A549 (cell line): ENCODE results near the gene KLHL24.

ENCODE experiments used
- CHD2 ChIP-seq: fragments of 150-350 bp; IDR thresholded peaks from 2 replicates; pipeline ENCODE4 v1.6.1; 2014; ENCODE audit warnings: low read length; ENCODE audit not compliant: partially characterized antibody
- CTCF ChIP-seq: fragments of >200 bp; sonication (Bioruptor Twin); formaldehyde crosslinking; IDR thresholded peaks from 3 replicates; pipeline ENCODE4 v1.5.1; 2016
- EP300 ChIP-seq, 2 experiments: fragments of >200 bp; sonication (Bioruptor Twin); formaldehyde crosslinking; IDR thresholded peaks; 2 replicates in 1 of 2; 3 replicates in 1 of 2; pipeline ENCODE4 v1.6.1; 2016 to 2017
- MAZ ChIP-seq: fragments of 150-350 bp; IDR thresholded peaks from 2 replicates; pipeline ENCODE4 v1.6.1; 2014; ENCODE audit warnings: antibody characterized with exemption, low read depth, low read length, borderline replicate concordance
- MYC ChIP-seq: IDR thresholded peaks from 2 replicates; pipeline ENCODE4 v1.6.1; 2012; ENCODE audit warnings: mild to moderate bottlenecking, inconsistent platforms, low read length, improper control_type of control experiment, borderline replicate concordance
- PBX3 ChIP-seq: IDR thresholded peaks from 2 replicates; pipeline ENCODE4 v1.6.1; 2012
- POLR2A ChIP-seq: IDR thresholded peaks from 2 replicates; pipeline ENCODE4 v1.6.1; 2012; ENCODE audit warnings: mild to moderate bottlenecking, low read length
- POLR2AphosphoS2 ChIP-seq: conservative IDR thresholded peaks from 2 replicates; pipeline ENCODE4 v1.6.1; 2012; ENCODE audit warnings: low read length, improper control_type of control experiment, inconsistent platforms
- REST ChIP-seq: fragments of 200-600 bp; sonication (generic); IDR thresholded peaks from 2 replicates; pipeline ENCODE4 v1.6.1; 2016; ENCODE audit warnings: antibody characterized with exemption, mild to moderate bottlenecking, moderate library complexity
- USF2 ChIP-seq: fragments of 450-650 bp; IDR thresholded peaks from 2 replicates; pipeline ENCODE4 v1.6.1; 2014; ENCODE audit warnings: antibody characterized with exemption
- ZC3H11A ChIP-seq: fragments of 450-650 bp; IDR thresholded peaks from 2 replicates; pipeline ENCODE4 v1.6.1; 2014; ENCODE audit warnings: antibody characterized with exemption, mild to moderate bottlenecking
- ZFP36 ChIP-seq: fragments of 450-650 bp; IDR thresholded peaks from 2 replicates; pipeline ENCODE4 v1.6.1; 2014; ENCODE audit warnings: borderline replicate concordance; ENCODE audit not compliant: partially characterized antibody

- no peak for TF ChIP-seq CTCF
- no peak for TF ChIP-seq USF2
- no peak for TF ChIP-seq ZC3H11A
- no peak for TF ChIP-seq CHD2
- TF ChIP-seq POLR2AphosphoS2 = no peak
- TF ChIP-seq MAZ = no peak
- TF ChIP-seq REST = no peak
- TF ChIP-seq EP300 (IDR thresholded peaks at IDR 0.05) = no peak
- no peak for TF ChIP-seq POLR2A
- TF ChIP-seq MYC = no peak
- no peak for TF ChIP-seq ZFP36
- TF ChIP-seq PBX3 = no peak
These were observed 57.0 kb downstream of the KLHL24 start for GRCh38 chr3:183692436-183692835.
